PC-3 (cell line): ENCODE results near the gene CACNA1C.

ENCODE experiments used
- CTCF ChIP-seq: fragments of 300-600 bp; sonication (generic); conservative IDR thresholded peaks from 2 replicates; pipeline ENCODE4 v1.5.1; 2017; ENCODE audit warnings: antibody characterized with exemption, low read depth, mild to moderate bottlenecking, low read length
- EZH2phosphoT487 ChIP-seq: fragments of 300-600 bp; sonication (generic); IDR thresholded peaks from 2 replicates; pipeline ENCODE4 v1.6.1; 2018; ENCODE audit warnings: mild to moderate bottlenecking, antibody characterized with exemption, low read length, borderline replicate concordance

GRCh38 chr12:2596441-2596840 is 543.7 kb downstream of the CACNA1C start:
- no peak for TF ChIP-seq CTCF
- TF ChIP-seq EZH2phosphoT487 = no peak
